CD4-positive, alpha-beta memory T cell (primary cell): ENCODE measurements around the gene MYO1D. TPM values are rescaled to one million over a fixed set of nuclear protein-coding genes. Genes with fewer than 3 reads are reported as not detected.
"Not testable (repeated sequence)": the region's sequence is repeated elsewhere in the genome, so short reads cannot be mapped to it uniquely, and the experiment has no call there.

ENCODE experiments used
- CTCF ChIA-PET: fragments of 350-600 bp; sonication (Branson Sonifier 250); formaldehyde crosslinking; loops from one replicate; lab custom pipeline; 2021; ENCODE audit warnings: inconsistent platforms; ENCODE audit not compliant: partially characterized antibody; lab: Charles Lee
- POLR2A ChIA-PET: fragments of 350-600 bp; sonication (Branson Sonifier 250); formaldehyde crosslinking; loops from one replicate; lab custom pipeline; 2021; ENCODE audit not compliant: partially characterized antibody; lab: Charles Lee
- DNase-seq, 5 donors: peaks; one replicate each; pipeline versions ENCODE4 v3.0.0 to v3.0.0-alpha.2; 2020 to 2022; ENCODE audit warnings: mixed read lengths in 1 of 5
- H3K27ac ChIP-seq: one replicate; pipeline ENCODE4 v1.7.0; 2013; ENCODE audit warnings: low read depth, low read length
- H3K27me3 ChIP-seq: 2 replicates; pipeline ENCODE4 v1.7.0; 2013; ENCODE audit warnings: mild to moderate bottlenecking, low read length, moderate library complexity; ENCODE audit not compliant: insufficient read depth
- H3K36me3 ChIP-seq: 2 replicates; pipeline ENCODE4 v1.7.0; 2013; ENCODE audit warnings: mild to moderate bottlenecking, low read length, moderate library complexity; ENCODE audit not compliant: insufficient read depth
- H3K4me1 ChIP-seq: 2 replicates; pipeline ENCODE4 v1.7.0; 2013; ENCODE audit warnings: mild to moderate bottlenecking, low read length, moderate library complexity; ENCODE audit not compliant: insufficient read depth
- H3K4me3 ChIP-seq, 2 donors: one replicate each; pipeline ENCODE4 v1.7.0; 2013; ENCODE audit warnings: low read length in 2 of 2, mild to moderate bottlenecking in 1 of 2
- H3K9me3 ChIP-seq, 2 donors: one replicate each; pipeline ENCODE4 v1.7.0; 2013; ENCODE audit warnings: low read length in 2 of 2, control low read depth in 1 of 2; ENCODE audit not compliant: control insufficient read depth in 1 of 2
- H3K27ac Mint-ChIP-seq, 7 donors: one replicate each; pipeline ENCODE4 v1.8.0; 2020 to 2021; ENCODE audit warnings: mixed read lengths in 7 of 7, mild to moderate bottlenecking in 6 of 7, inconsistent platforms in 3 of 7, moderate library complexity in 3 of 7
- H3K27me3 Mint-ChIP-seq, 2 donors: one replicate each; pipeline ENCODE4 v1.8.0; 2020 to 2021; ENCODE audit warnings: mixed read lengths in 2 of 2
- H3K36me3 Mint-ChIP-seq, 2 donors: one replicate each; pipeline ENCODE4 v1.8.0; 2020 to 2021; ENCODE audit warnings: mixed read lengths in 2 of 2, inconsistent platforms in 1 of 2, mild to moderate bottlenecking in 1 of 2
- H3K4me1 Mint-ChIP-seq, 4 donors: one replicate each; pipeline ENCODE4 v1.8.0; 2020 to 2021; ENCODE audit warnings: mixed read lengths in 4 of 4, mild to moderate bottlenecking in 1 of 4
- H3K4me3 Mint-ChIP-seq, 8 donors: one replicate each; pipeline ENCODE4 v1.8.0; 2020 to 2021; ENCODE audit warnings: mixed read lengths in 8 of 8, mild to moderate bottlenecking in 7 of 8, moderate library complexity in 6 of 8, inconsistent platforms in 3 of 8
- H3K9me3 Mint-ChIP-seq, 8 donors: one replicate each; pipeline ENCODE4 v1.8.0; 2020 to 2021; ENCODE audit warnings: mixed read lengths in 8 of 8, mild to moderate bottlenecking in 5 of 8, inconsistent platforms in 3 of 8, moderate library complexity in 1 of 8
- intact Hi-C: fragments of 100-400 bp; cut with micrococcal nuclease; formaldehyde crosslinking; loops from one replicate; pipeline ENCODE4 v1.15.1; 2023
- polyA plus RNA-seq, 2 donors: library from polyadenylated mRNA; unstranded; fragments of 300-500 nt; fragmentation: Illumina TruSeq; gene quantifications; one replicate each; pipeline ENCODE4 v1.2.3, GENCODE V29; 2021
- total RNA-seq, 2 experiments: library from RNA; stranded (reverse); gene quantifications; one replicate each; pipeline ENCODE4 v1.2.3, GENCODE V29; 2021

MYO1D gene
- total and polyA plus RNA-seq, 4 experiments from 2014 or later, result 2.0 to 12.7 (median 10.5) TPM

DNA sequence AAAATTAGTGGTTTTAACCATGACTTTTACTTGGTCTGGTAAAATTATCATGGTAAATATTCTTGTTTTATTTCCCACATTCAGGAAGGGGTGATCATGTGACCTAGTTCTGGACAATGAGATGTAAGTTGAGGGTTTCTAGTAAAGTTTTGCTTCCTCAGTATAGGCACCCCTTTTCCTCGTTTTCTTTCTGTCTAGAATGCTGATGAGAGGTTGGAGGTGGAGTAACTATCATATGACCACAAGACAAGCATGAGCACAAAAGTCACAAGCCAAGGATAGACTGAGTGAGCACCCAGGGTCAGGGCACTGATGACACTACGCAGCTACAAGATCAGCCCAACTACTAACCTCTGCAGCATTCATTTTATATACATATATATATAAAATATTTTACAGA, 53.9 kb downstream of the MYO1D start:
- H3K4me1 Mint-ChIP-seq, result peaks cover 3 to 8% (median 4%) of the 10 kb centered on the region in 4 donors
- no peaks in the 10 kb centered on the region for H3K36me3 Mint-ChIP-seq
- no peak overlapping the region for H3K27ac Mint-ChIP-seq
- ChIA-PET POLR2A (no interaction called here), CTCF (no interaction called here)
- peak overlapping the region in 3 of 8 donors; percentile 8 to 53 (median 24) for H3K4me3 Mint-ChIP-seq
- DNase-seq, result no peak
- Histone ChIP-seq H3K27me3 (no peaks in the 10 kb centered on the region), H3K36me3 (no peaks in the 10 kb centered on the region), H3K4me3 (no peak overlapping the region), H3K27ac (no peak overlapping the region), H3K4me1 (no peaks in the 10 kb centered on the region), H3K9me3 (no peaks in the 10 kb centered on the region)
- intact Hi-C loops, result no loop called here
- peaks cover 0 to 3% (median 0%) of the 10 kb centered on the region in 8 donors for H3K9me3 Mint-ChIP-seq
- H3K27me3 Mint-ChIP-seq, result peaks cover 10 to 11% of the 10 kb centered on the region in 2 donors

DNA sequence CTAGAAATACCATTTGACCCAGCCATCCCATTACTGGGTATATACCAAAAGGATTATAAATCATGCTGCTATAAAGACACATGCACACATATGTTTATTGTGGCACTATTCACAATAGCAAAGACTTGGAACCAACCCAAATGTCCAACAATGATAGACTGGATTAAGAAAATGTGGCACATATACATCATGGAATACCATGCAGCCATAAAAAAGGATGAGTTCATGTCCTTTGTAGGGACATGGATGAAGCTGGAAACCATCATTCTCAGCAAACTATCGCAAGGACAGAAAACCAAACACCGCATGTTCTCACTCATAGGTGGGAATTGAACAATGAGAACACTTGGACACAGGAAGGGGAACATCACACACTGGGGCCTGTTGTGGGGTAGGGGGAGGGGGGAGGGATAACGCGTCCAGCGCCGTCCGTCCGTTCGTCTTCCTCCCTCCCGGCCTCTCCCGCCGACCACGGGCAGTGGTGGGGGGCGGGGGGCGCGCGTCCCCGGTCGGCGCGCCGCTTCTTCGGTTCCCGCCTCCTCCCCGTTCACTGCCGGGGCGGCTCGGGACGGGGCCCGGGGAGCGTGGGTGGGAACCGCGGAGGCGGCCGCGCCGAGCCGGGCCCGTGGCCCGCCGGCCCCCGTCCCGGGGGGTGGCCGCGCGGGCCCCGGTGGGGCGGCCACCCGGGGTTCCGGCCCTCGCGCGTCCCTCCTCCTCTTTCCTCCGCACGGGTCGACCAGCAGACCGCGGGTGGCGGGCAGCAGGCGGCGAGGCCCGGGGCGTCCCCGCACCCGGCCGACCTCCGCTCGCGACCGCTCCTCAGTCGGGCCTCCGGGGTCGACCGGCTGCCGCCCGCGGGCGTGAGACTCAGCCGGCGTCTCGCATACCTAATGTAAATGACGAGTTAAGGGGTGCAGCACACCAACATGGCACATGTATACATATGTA, 54.7 kb downstream of the MYO1D start:
- H3K4me1 ChIP-seq, H3K36me3 ChIP-seq, POLR2A ChIA-PET, H3K36me3 Mint-ChIP-seq, intact Hi-C loops, H3K9me3 Mint-ChIP-seq, H3K27ac ChIP-seq, H3K9me3 ChIP-seq, H3K27me3 ChIP-seq, H3K4me3 ChIP-seq, CTCF ChIA-PET, H3K4me1 Mint-ChIP-seq, H3K27ac Mint-ChIP-seq: not testable (repeated sequence)
- peak overlapping the region in 1 of 8 donors; percentile 59 for H3K4me3 Mint-ChIP-seq
- peaks cover 10 to 11% of the 10 kb centered on the region in 2 donors for H3K27me3 Mint-ChIP-seq
- DNase-seq, result peak in 3 of 5 donors; percentile 1 to 3 (median 2)

DNA sequence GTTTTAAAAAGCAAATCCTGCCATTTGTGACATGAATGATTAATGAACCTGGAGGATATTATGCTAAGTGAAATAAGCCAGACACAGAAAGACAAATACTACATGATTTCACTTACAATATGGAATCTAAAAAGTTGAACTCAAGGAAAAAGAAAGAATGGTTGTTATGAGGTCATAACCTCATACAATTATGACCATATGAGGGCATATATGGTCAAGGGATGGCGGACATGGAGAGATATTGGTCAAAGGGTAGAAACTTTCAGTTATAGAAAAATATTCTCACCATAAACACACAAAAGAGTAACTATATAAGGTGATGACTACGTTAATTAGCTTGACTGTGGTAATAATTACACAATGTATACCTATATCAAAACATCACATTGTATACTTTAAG, 56.5 kb downstream of the MYO1D start:
- no peaks in the 10 kb centered on the region for H3K9me3 ChIP-seq
- Mint-ChIP-seq H3K4me3 (no peak overlapping the region), H3K4me1 (peaks cover 0 to 4% (median 3%) of the 10 kb centered on the region in 4 donors), H3K27ac (no peak overlapping the region), H3K27me3 (peaks cover 6 to 9% of the 10 kb centered on the region in 2 donors), H3K9me3 (peaks cover 0 to 3% (median 0%) of the 10 kb centered on the region in 8 donors), H3K36me3 (no peaks in the 10 kb centered on the region)
- POLR2A ChIA-PET, result no interaction called here
- intact Hi-C loops, result no loop called here
- H3K36me3 ChIP-seq, result no peaks in the 10 kb centered on the region
- DNase-seq, result no peak
- H3K27ac ChIP-seq, result no peak overlapping the region
- H3K27me3 ChIP-seq, result no peaks in the 10 kb centered on the region
- no peak overlapping the region for H3K4me3 ChIP-seq
- CTCF ChIA-PET, result no interaction called here
- no peaks in the 10 kb centered on the region for H3K4me1 ChIP-seq

DNA sequence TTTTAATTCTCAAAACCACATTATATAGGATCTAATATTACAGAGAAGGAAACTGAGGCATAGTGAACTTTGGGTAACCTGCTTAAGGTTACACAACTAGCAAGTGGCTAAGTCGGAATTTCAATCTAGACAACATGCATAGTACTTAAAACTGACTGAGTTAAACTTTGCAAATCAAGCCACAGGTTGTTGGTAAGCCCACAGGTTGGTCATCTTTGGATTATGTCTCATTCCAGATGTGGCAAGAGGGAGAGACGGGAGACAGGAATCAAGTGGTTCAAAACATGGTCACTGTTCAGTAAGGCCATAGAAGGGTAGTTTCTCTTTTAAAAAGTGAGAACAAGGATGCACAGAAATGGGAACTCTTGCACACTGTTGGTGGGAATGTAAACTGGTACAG, 57.1 kb downstream of the MYO1D start:
- intact Hi-C loops, result no loop called here
- CTCF ChIA-PET, result interaction anchor here (0.6 kb wide), 1 partner anchor 501 kb away, joined by 4 read pairs; no protein-coding TSS in a partner anchor
- Histone ChIP-seq H3K4me3 (no peak overlapping the region), H3K9me3 (no peaks in the 10 kb centered on the region), H3K27me3 (no peaks in the 10 kb centered on the region), H3K27ac (no peak overlapping the region), H3K36me3 (no peaks in the 10 kb centered on the region), H3K4me1 (no peaks in the 10 kb centered on the region)
- H3K36me3 Mint-ChIP-seq, result no peaks in the 10 kb centered on the region
- H3K27me3 Mint-ChIP-seq, result peaks cover 6 to 9% of the 10 kb centered on the region in 2 donors
- no peak overlapping the region for H3K4me3 Mint-ChIP-seq
- no peak for DNase-seq
- POLR2A ChIA-PET, result no interaction called here
- H3K4me1 Mint-ChIP-seq, result peaks cover 0 to 4% (median 3%) of the 10 kb centered on the region in 4 donors
- peak overlapping the region in 1 of 7 donors; percentile 33 for H3K27ac Mint-ChIP-seq
- peaks cover 0 to 3% (median 0%) of the 10 kb centered on the region in 8 donors for H3K9me3 Mint-ChIP-seq

DNA sequence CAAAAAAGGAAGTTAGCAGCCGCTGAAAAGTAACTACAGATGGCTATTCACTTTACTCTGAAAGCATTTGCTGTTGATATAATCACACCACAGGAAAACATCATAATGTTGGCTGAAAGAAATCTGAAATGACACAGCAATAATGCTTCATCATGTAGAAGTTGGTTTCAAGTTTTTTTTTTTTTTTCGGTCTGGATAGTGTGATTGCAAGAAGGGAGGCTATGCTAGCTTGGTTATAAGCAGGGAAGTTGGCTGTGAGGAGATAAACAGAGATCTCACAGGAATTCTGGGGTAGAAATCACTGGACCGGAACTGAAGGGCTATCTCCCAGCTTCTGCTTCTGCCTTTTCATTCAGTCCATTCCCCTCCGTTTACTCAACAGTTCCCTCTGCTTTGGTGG, 57.9 kb downstream of the MYO1D start:
- Mint-ChIP-seq H3K9me3 (peaks cover 0 to 3% (median 0%) of the 10 kb centered on the region in 8 donors), H3K4me1 (peaks cover 0 to 4% (median 3%) of the 10 kb centered on the region in 4 donors), H3K4me3 (no peak overlapping the region), H3K27me3 (peaks cover 4 to 6% of the 10 kb centered on the region in 2 donors), H3K36me3 (no peaks in the 10 kb centered on the region), H3K27ac (peak overlapping the region in 1 of 7 donors; percentile 50)
- Histone ChIP-seq H3K4me1 (no peaks in the 10 kb centered on the region), H3K36me3 (no peaks in the 10 kb centered on the region), H3K27ac (no peak overlapping the region), H3K4me3 (no peak overlapping the region), H3K27me3 (no peaks in the 10 kb centered on the region), H3K9me3 (no peaks in the 10 kb centered on the region)
- CTCF ChIA-PET, result interaction anchor here (0.6 kb wide), 1 partner anchor 500 kb away, joined by 4 read pairs; no protein-coding TSS in a partner anchor
- no peak for DNase-seq
- intact Hi-C loops, result no loop called here
- POLR2A ChIA-PET, result no interaction called here

DNA sequence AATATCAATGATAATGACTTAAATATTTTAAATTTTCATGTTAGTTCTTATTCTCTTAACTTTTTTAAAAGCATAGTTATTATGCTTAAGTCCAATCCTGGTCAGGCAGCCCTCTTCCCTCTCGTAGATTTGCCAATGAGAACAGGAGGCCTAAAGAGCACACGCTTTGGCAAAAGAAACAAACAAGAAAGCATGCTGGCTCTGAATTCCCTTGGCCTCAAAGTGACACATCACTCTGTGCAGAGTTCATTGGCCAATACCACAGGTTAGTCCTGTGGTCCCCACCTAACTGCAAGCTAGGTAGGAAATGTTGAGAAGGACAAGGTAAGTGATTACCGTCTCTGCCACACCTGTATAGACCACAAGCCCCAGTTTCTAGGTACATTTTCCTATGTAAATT, 61.5 kb downstream of the MYO1D start:
- H3K27ac Mint-ChIP-seq, result no peak overlapping the region
- ChIA-PET CTCF (interaction anchor here (1.5 kb wide), 1 partner anchor 33 kb away, joined by 3 read pairs; no protein-coding TSS in a partner anchor), POLR2A (no interaction called here)
- intact Hi-C loops, result no loop called here
- H3K4me1 Mint-ChIP-seq, result peaks cover 0 to 3% (median 0%) of the 10 kb centered on the region in 4 donors
- no peak overlapping the region for H3K27ac ChIP-seq
- no peaks in the 10 kb centered on the region for H3K4me1 ChIP-seq
- no peaks in the 10 kb centered on the region for H3K27me3 Mint-ChIP-seq
- H3K9me3 ChIP-seq, result no peaks in the 10 kb centered on the region
- H3K4me3 ChIP-seq, result no peak overlapping the region
- peaks cover 0 to 11% of the 10 kb centered on the region in 2 donors for H3K36me3 Mint-ChIP-seq
- no peaks in the 10 kb centered on the region for H3K27me3 ChIP-seq
- H3K4me3 Mint-ChIP-seq, result no peak overlapping the region
- no peaks in the 10 kb centered on the region for H3K36me3 ChIP-seq
- no peak for DNase-seq
- H3K9me3 Mint-ChIP-seq, result no peaks in the 10 kb centered on the region

DNA sequence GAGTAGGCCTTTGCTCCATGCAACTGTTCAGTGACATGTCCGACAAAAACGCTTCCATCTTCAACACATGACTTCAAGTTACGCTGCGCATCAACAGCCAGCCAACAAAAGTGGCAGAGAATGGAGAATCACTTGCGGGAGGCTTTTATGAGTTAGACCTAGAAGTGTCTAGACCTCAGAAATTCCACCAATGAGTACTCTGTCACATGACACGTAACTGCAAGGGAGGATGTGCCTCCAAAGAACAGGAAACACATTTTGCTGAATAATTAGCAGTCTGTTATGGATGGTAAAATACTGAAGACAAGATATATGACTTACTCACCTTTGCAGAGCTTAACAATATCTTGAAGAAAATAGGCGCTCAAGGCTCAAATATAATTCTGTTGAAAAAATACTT, 62.1 kb downstream of the MYO1D start:
- Histone ChIP-seq H3K4me1 (no peaks in the 10 kb centered on the region), H3K36me3 (no peaks in the 10 kb centered on the region), H3K27ac (no peak overlapping the region), H3K9me3 (no peaks in the 10 kb centered on the region), H3K4me3 (no peak overlapping the region), H3K27me3 (no peaks in the 10 kb centered on the region)
- Mint-ChIP-seq H3K4me1 (peaks cover 0 to 4% (median 3%) of the 10 kb centered on the region in 4 donors), H3K4me3 (no peak overlapping the region), H3K27ac (no peak overlapping the region), H3K36me3 (peaks cover 0 to 11% of the 10 kb centered on the region in 2 donors), H3K9me3 (no peaks in the 10 kb centered on the region), H3K27me3 (no peaks in the 10 kb centered on the region)
- DNase-seq, result no peak
- ChIA-PET CTCF (interaction anchor here (1.5 kb wide), 1 partner anchor 32 kb away, joined by 3 read pairs; no protein-coding TSS in a partner anchor), POLR2A (no interaction called here)
- intact Hi-C loops, result no loop called here
